HG03571 (cell line): Measurements from ENCODE around the gene ZG16B.

ENCODE experiments used
- ATAC-seq: cut with Tn5 transposase; IDR thresholded peaks from one replicate; pipeline ENCODE4 v1.9.1; 2021; ENCODE audit not compliant: unreplicated experiment

Gene ZG16B, protein sequence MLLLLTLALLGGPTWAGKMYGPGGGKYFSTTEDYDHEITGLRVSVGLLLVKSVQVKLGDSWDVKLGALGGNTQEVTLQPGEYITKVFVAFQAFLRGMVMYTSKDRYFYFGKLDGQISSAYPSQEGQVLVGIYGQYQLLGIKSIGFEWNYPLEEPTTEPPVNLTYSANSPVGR

DNA sequence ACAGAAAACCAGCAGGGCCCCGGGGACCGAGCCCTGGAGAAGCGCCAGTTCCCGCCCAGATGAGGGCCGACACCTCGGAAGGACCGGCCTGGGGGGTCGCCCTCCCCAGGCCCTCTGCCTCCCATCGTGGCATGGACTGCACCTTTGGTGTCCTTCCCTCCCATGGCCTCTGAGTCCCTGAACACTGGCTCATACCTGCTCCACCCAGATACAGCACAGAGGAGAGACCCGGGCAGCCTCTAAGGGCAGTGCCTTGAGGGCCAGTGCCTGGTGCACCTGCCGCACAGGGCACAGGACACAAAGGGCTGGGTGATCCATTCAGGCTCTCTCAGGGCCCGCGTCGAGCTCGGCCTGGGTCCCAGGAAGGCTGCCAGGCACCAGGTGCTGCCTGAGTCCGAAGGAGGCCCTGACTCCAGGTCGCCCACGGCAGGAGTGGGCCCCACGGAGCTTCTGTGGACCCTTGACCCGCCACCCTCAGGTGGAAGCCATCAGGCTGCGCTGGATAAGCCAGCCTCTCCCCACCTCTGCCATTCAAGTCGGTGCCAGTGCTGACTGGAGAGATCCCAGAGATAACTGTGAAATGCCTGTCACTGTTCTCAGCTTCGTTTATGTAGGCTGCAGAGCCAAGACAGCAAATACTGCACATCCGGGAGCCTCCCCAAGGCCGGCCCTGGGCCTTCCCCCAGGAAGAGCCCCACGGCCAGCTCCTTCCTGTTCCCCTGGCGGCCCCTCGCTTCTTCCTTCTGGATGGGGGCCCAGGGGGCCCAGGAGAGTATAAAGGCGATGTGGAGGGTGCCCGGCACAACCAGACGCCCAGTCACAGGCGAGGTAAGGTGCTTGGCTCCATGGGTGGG is at the start of gene ZG16B:
Gene ZG16B, plus strand, starts transcription at position 803 of the 854 bp plus-strand sequence. CDS start 139 bp downstream, outside the sequence.
- ATAC-seq: no peak

DNA sequence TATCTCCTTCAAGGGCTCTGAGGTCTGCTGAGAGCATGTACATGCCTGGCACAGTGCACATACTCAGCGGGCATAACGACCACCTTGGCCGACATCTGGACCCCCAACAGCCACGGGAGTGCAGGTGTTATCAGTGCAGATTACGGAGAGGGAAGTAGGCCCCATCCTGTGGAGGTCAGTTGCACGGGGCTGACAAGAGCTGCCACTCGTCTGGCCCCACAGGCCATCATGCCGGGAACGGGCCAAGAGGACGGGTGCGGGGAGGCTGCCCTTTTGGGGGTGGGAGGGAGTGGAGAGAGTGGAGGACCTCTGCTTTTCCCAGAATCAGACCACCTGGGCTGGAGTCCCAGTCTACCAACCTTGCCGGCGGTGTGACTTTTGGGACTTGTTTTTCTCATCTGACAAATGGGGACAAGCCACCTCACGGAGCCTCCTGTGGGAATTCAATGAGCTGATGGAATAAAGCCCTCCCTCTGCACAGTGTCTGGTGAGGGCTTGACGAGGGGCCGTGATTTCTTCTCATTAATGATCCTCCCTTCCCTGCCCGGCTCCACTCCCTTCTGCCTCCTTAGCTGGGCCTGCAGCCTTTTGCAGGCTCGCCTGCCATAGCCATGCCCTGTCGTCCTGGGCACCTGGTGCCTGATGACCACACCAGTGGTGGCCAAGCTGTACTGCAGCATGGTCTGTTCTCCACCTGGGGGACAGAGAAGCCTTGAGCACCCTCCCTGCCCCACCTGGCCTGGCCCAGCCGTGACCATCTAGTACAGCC is 47.3 kb upstream of the ZG16B start:
- ATAC-seq: no peak

DNA sequence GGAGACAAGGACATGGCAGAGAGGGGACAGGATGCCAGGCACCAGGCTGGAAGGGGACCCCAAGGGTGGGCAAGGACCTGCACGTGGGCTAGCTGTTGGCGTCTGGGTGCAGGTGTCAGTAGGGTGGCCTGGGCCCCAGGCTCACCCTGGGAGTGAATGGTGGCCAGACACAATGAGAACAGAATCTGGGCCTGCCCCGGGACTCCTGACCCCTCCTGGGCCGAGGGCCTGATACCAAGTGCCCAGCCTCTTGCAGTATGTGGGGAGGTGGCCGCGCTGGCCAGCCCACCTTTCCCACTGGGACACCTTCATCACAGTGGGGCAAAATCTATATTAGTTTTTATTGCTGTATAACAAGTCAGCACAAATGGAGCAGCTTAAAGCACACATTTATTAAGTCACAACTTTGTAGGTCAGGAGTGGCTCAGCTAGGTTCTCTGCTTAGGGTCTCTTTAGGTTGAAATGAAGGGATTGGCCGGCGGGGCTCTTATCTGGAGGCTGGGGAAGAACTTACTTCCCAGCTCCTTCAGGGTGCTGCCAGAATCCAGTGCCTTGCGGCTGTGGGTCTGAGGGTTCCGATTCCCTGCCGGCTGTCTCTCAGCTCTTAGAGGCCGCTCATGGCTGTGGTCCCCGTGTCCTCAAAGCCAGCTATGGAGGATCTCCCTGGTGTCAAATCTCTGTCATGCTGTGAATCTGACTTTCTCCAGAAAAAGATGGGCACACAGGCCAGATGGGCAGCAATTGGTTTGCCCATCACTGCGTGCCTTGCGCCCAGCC is 46.3 kb upstream of the ZG16B start:
- no peak for ATAC-seq

DNA sequence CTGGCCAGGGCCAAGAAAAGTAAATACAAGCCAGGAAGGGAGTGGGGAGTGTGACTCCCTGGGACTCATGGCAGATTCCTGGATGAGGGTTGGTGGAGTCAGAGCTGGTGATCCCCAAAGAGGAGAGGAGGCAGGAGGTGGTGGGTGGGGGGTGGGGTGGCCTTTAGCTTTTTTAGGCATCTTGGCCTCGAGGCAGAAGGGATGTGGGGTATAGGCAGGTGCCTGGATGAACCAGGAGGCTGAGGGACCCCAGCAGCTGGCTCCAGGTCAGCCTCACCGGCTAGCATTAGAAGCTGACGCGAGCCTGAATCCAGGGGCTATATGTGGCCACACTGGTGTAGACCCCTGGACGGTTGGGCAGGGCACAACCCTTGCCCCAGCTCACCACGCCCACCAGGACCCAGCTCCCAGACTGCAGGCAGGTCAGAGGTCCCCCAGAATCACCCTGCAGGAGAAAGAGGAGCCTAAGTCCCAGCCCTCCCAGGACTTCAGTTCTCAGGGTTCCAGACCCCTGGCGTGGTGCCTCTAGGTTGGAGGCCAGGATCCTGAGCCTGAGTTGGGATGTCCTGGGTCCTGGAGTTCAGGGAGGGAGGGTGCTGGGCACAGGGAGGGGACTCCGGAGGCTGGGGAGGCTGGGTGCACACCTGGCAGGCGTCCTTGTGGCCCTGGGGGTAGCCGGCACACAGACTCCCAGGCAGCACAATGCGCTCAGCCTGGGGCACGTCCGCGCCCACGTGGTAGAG is 45.6 kb upstream of the ZG16B start:
- ATAC-seq: no peak

DNA sequence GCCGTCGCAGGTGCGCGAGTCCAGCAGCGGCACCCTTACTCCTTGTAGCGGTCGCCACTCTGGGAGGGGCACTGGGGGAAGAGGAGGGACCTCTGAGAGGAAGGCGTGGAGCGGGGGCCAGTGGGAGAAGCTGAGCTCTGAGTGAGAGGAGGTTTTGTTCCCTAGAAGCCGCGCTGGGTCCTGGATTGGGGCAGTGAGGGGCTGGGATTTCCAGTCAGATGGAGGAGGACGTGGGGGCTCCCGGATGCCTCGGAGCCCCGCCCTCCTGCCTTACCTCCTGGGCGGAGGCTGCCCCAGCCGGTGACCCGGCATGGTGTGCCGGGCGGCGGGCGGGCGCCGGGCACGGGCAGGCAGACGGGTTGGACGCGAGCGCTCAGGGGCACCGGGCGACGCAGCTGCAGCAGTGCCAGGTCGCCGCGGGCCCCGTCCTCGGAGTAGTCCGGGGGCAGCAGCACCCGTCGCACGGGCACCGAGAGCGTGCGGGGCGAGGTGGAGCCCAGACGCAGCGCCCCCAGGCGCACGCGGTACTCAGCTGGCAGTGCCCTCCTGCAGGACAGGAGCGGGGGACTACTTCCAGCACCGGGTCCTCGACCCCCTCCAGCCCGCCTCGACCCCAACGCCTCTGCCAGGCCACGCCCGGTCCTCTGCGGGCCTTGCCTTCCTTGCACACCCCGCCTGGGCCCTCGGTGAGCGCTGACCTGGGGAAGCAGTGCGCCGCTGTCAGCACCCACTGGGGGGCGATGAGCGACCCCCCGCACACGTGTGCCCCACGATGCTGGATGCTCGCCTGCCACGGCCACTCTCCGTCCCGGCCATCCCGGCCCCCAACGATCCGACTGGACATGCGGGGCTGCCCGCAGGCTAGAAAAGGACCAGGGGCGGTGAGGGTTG is 44.8 kb upstream of the ZG16B start:
- no peak for ATAC-seq

DNA sequence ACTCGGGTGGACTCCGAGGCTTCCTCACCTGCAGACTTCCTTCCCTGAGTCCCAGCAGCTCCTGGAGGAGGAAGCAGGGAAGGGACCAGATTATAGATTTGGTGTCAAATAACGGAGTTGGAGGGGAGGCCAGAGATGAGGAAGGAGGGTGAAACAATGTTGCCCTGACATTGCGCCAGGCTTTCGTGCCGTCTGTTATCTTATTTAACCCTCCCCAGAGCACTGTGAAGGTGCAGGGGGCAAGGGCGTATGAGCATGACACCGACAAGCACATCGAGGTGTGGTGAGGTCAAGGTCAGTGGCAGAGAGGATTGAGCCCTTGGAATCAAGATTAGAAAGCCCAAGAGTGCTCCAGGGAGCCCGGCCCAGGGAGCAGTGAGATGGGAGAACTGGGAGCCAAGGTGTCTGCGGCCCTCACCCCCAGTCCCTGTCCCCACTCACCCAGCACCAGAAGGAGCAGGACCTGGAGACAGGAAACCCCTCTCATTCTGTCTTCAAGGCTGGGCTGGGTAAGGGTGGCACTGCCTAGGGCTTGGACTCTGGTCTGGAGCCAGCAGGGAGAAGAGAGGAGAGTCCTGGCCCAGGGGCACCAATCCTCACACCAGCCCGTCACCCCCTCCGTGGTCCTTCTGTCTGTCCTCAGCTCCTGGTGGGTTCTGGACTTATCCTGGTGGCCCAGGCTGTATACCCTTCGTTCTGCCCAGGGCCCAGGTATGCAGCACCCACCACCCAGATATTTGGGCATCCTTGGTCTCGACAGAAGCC is 43.9 kb upstream of the ZG16B start:
- no peak for ATAC-seq

DNA sequence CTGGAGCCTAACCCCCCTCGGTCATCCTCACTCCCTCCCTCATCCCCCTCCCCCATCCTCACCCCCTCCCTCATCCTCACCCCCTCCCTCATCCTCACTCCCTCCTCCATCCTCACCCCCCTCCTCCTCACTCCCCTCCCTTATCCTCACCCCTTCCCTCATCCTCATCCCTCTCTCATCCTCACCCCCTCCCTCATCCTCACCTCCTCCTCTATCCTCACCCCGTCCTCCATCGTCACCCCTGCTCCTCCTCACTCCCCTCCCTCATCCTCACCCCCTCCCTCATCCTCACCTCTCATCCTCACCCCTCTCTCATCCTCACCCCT is 43.3 kb upstream of the ZG16B start:
- ATAC-seq: no peak

DNA sequence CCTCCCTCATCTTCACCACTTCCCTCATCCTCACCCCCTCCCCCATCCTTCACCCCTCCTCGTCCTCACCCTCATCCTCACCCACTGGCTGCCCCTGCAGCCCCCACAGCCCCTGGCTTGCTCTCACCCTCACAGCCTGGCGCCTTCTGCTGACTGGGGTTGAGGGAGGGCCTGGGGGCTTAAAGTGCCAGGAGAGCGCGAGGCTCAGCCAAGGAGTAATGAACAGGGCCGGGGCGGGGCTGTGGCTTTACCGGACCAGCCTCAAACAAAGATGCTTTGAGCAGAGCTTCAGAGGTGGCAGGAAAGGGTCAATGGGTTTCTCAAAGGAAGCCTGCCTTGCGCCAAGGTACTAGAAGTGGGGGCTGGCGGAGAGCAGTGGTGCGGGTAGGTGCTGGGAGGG is 42.7 kb upstream of the ZG16B start, which contains the start of gene PRSS33:
Gene PRSS33, minus strand, starts transcription at position 155 of the 400 bp plus-strand sequence. CDS start 1,013 bp downstream, outside the sequence.
- no peak for ATAC-seq

DNA sequence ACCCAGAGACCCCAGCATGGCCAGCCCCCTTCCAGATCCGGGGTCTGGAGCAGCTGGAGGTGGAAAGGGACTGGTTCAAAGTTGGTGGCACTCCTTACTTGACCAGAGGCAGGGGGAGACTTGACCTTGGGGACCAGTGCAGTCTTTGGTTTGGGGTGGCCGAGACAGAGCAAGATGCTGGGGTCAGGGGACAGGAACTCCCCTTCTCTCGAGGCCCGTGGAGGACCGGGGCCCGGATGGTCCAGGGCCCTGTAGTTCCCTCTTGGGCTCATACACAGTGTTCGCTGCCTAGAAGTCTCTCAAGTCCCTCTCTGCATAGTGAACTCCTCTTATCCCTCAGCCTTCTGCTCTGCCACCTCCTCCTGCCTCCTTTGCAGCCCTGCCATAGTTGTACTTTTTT is 42.1 kb upstream of the ZG16B start:
- no peak for ATAC-seq

DNA sequence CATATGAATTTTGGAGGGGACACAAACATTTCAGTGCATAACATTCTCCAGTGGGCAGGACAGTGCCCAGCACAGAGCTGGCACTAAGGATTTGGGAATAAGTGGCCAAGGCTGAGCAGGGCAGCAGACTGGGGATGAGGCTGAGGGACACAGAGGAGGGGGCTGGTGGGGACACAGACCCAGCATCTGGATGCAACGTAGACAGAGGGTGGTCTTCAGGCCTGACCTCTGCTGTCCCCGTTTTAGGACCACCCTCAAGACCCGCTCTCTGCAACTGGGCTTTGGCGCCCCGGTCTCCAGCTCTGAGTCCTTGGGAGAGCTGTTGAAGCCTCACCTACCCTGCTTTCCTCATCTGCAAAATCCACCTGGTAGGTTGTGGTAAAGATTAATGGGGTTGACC is 39.5 kb upstream of the ZG16B start:
- ATAC-seq: no peak

DNA sequence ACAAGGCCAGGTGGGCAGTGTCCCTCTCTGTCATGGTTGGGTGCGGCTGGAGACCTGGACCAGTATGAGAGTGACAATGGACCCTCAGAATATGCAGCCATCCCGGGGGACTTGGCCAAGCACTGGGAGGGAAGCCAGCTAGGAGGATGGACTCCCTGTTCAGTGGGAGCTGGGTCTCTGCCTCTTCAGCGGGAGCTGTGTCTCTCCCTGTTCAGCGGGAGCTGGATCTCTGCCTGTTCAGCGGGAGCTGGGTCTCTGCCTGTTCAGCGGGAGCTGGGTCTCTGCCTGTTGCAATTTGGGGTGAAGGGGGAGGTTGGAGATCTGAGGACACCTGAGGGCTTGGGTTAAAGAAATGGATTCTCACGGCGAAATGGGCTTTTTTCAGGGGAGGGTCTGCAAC is 38.9 kb upstream of the ZG16B start:
- ATAC-seq: no peak

DNA sequence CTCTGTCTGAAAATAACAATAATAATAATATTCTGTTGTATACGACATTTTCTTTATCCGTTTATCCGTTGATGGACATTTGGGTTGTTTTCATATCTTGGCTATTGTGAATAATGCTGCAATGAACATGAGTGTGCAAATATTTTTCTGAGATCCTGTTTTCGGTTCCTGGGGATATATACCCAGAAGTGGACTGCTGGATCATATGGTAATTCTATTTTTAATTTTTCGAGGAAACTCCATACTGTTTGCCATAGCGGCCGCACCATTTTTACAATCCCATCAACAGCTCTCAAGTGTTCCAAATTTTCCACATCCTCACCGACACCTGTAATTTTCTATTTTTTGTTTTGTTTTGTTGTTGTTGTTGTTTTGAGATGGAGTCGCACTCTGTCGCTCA is 37.2 kb upstream of the ZG16B start:
- ATAC-seq: no peak

DNA sequence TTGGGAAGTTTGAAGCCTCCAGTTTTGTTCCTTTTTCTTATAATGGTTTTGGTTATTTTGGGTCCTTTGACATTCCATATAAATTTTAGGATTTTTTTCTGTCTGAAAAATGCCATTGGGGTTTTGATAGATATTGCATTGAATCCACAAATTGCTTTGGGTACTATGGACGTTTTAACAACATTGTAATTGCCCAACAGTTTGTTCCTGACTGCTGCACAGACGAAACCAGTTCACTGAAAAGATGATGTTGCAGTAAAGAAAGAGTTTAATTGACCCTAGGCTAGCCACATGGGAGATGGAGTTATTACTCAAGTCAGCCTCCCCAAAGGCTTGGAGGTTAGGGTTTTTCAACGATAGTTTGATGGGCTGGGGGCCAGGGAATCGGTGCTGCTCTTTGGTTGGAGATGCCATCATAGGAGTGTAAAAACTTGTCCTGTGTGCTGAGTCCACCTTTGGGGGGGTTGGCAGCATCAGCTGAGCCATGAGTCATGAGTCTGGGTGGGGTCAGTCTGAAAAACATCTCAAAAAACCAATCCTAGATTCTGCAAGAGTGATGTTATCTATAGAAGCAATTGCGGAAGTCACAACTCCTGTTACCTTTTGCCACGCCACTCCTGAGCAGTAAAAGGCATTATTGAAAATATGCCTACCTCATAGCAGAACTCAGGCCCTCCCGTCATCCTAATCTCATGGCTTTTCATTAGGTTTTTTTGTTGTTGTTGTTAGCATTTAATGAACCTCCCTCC is 34.5 kb upstream of the ZG16B start:
- ATAC-seq: no peak

DNA sequence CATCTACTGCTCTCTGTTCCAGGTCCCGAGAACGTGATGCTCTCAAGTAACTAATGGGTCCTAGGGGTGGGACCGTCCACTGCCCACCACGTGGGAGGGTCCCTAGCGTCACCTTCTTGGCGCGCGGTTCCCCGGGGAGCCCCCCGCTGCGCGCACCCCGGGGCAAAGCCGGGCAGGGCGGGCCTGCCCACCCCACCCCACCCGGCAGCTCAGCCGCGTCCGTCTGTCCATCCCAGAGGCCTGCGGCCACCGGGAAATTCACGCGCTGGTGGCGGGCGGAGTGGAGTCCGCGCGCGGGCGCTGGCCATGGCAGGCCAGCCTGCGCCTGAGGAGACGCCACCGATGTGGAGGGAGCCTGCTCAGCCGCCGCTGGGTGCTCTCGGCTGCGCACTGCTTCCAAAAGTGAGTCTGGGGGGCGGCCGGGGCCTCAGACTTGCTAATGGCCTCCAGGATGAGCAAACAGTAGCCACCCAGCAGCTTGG is 31.3 kb upstream of the ZG16B start:
- ATAC-seq: no peak

DNA sequence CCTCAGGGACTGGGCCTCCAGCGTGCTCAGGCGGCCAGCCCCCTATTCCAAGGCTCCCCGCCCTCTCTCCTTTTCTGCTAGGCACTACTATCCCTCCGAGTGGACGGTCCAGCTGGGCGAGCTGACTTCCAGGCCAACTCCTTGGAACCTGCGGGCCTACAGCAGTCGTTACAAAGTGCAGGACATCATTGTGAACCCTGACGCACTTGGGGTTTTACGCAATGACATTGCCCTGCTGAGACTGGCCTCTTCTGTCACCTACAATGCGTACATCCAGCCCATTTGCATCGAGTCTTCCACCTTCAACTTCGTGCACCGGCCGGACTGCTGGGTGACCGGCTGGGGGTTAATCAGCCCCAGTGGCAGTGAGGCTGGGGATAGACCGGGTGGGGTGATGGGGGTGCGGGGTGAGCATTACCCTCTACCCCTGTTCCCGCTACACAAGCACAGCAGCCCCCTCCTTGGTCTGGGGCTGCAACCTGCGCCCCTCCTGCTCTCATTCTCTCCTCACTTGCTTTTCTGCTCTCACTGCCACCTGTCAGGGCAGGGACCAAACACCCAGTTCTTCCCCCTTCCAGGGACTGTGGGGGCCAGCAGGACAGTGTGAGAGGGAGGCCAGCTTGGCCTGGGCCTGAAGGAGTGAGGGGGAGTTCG is 30.8 kb upstream of the ZG16B start:
- ATAC-seq: no peak

DNA sequence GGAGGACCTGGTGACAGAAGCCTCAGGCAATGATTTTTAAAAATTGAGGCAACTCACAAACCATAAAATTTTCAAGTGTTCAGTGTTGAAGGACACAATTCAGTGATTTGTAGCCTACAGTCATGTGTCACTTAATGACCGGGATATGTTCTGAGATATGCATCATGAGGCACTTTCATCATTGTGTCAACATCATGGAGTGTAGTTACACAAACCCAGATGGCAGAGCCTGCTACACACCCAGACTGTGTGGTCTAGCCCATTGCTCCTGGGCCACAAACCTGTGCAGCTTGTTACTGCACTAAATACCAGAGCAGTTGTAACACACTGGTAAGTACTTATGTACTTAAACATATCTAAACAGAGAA is 30.3 kb upstream of the ZG16B start:
- ATAC-seq: no peak

DNA sequence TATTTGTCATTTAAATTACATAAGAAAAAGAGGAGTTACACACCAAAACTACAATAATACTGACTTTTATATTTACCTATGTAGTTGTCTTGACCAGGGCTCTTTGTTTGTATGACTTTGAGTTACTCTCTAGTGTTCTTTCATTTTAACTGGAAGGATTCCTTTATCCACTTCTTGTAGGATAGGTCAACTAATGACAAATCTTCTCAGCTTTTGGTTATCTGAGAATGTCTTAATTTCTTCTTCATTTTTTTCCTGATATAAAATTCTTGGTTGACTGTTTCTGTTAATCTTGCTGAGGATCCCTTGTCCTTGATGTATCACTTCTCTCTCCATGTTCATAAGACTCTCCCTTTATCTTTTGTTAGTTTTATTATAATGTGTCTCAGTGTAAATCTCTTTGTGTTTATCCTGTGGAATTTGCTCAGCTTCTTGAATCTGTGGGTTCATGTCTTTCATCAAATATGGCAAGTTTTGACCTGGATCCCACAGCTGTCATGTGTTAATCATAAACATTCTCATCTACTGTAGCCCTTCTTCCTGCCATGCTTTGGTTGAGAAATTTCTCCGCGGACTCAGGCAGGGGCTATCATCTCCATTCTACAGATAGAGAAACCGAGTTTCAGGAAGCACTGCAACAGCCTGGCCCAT is 26.4 kb upstream of the ZG16B start:
- ATAC-seq: no peak
